GM21529 (cell line): ENCODE data around the gene FBXL4.

Experiments used
- ATAC-seq: cut with Tn5 transposase; IDR thresholded peaks from one replicate; pipeline ENCODE4 v1.9.1; 2021; ENCODE audit not compliant: unreplicated experiment

FBXL4 gene

DNA sequence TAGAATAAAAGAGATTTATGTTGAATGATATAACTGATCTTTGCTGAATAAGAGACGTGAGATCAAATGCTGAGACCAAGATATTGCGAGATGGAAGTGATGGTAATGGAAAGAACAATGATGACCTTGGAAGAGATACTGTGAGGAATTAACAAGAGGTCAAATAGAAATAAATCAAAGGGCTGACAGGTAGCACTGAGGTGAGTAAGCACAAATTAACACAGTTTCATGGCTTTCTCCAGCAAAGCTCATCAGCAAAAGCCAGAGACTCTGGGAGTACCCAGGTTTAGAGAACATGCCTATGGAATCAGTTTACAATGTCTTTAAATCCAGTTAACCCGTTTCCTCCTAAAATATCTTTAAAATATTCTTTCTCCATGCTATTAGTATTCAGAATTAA is 60.1 kb downstream of the FBXL4 start:
- no peak for ATAC-seq

GRCh38 chr6:98885330-98885729 is 62.4 kb downstream of the FBXL4 start:
- no peak for ATAC-seq

- ATAC-seq: peak; percentile 89
Observed at GRCh38 chr6:98880486-98880885, 67.3 kb downstream of the FBXL4 start.

- ATAC-seq: no peak
Observed at GRCh38 chr6:98877250-98877649, 70.5 kb downstream of the FBXL4 start.

GRCh38 chr6:98875375-98875774 is 72.4 kb downstream of the FBXL4 start:
- no peak for ATAC-seq

DNA sequence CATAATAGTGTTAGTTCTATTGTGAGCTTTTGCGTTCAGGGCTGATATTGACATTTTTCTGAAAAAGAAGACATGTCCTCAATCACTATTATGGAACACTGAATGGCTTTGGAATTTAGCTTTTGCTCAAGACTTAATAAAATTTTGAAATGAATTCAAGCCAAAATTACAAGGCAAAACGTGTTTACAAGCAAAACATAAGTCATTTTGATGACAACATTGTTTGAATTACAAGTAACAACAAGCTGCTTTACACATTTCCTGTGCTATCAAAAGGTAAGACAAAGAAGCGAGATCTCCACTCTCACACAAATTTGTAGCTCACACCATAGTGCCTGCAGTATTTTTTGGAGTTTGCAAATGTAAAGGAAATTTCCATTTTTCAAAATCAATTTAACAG is 75.9 kb downstream of the FBXL4 start:
- no peak for ATAC-seq

- no peak for ATAC-seq
Observed at GRCh38 chr6:98871057-98871456, 76.7 kb downstream of the FBXL4 start.

GRCh38 chr6:98864497-98864896 is 83.2 kb downstream of the FBXL4 start:
- no peak for ATAC-seq

GRCh38 chr6:98848539-98849242 is 99.1 kb downstream of the FBXL4 start:
- ATAC-seq: no peak

DNA sequence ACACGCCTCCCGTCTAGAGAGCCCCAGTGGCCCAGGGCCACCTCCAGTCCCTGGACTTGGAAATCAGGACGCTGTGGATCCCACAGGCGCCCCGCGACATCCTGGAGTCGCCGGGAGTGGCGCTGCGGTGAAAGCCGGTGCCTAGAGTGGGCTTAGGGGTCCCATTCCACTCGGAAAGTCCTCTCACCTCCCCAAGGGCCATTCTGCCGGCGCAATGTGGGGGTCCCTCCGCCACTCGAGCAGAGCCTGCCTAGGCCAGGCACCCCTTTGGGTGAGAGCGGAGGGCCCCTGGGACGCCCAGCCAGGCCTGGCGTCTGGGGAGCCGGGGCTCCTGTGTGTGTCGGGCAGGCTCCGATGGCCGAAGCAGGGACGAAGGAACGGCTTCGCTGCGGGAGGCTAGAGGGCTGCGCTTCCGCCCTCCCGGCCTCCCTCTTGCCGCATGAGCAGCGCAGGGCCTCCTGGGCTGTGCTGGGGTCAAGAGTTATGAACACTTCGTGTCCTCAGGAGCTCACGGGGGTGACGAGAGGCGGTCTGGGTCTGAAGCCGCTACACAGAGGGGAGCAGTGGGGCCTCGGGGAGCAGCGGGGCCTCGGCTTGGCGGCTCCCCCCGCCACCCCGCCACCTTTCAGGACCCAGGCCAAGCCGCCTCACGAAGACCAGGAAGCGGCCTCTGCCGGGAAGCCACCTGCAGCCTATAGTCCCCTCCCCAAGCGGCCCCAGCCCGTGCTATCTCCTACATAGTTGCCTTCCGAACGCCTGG is 99.8 kb downstream of the FBXL4 start:
- peak; percentile 37 for ATAC-seq

- ATAC-seq: no peak
Observed at GRCh38 chr6:98847416-98847778, 100.3 kb downstream of the FBXL4 start.

GRCh38 chr6:98846021-98846380 is 101.7 kb downstream of the FBXL4 start:
- ATAC-seq: no peak

GRCh38 chr6:98845211-98846020 is 102.3 kb downstream of the FBXL4 start:
- ATAC-seq: peak; percentile 70

- no peak for ATAC-seq
Observed at GRCh38 chr6:98844244-98845210, 103.2 kb downstream of the FBXL4 start.

DNA sequence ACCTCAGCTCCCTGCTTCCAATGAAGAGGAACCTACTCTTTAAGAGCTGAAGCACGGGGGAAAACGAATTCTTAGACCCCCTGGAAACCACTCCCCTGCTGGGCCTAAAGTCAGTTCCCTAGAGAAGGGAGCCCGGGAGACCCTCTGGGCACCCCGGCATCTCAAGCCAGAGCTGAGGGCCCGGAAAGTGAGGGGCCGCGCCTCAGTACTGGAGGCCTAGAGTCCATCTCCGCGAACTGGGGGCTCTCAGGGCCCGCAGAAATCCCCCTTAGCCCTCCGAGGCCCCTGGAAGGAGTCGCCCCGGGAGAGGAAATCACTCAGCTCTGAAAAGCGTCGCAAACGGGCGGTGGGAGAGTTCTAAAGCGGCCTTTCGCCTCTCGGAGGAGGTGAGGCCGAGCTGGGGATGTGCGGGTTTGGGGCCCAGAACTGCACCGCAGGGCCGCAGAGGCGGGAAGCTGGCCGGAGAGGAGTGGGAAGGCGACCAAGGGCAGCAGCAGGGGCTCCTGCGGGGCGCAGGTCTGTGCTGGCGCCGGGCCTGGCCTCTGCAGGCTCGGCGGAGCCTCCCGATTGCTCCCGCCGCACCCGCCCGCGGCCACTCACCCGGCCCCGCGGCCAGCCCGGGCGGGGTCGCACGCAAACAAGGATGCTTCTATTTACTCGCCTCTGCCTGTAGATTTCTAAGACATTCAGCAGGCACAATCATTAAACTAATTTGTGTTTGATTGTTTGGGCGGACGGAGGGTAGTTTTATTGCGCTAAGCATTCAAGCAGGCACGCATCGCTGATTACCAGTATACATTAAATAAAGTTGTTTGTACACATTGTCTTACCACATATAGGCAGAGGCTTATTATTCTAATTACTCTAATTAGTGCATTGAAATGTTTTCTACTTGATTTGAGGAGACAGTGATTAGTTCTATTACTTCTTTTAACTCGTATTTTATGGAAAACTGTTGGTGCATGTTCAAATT is 104.2 kb downstream of the FBXL4 start:
- ATAC-seq: no peak

GRCh38 chr6:98842342-98843180 is 105.2 kb downstream of the FBXL4 start:
- no peak for ATAC-seq

DNA sequence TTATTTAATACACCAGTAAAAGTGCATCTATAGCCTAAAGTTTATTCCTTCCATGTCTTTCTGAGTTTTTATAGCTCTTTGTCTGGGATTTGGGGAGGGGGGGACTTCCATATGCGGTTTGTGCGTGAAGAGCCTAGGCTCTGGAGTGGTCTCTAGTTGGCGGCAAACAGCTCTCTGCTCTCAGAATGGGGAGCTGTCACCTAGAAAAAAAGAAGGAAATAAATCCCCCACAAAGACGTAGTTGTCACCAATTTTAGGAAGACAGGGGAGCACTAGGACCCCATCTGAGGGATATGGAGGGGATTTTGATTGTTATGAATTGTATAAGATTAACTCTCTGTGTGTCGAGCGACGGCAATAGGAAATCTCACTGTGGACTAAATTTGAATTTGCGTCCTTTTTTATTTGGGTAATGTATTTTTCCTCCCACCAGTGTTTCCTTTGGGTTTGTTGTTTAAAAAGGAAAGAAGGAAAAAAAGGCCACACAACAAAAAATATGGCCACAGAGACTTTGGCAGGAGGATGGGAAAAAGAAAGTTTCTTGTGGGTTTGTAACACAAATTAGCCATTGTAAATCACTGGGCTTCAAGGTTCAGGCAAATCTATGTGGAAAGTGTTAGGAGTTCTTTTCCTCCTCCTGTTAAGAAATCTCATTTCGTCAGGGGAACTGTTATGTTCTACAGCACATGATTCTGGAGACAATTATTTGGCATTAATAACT is 106.0 kb downstream of the FBXL4 start:
- ATAC-seq: no peak

DNA sequence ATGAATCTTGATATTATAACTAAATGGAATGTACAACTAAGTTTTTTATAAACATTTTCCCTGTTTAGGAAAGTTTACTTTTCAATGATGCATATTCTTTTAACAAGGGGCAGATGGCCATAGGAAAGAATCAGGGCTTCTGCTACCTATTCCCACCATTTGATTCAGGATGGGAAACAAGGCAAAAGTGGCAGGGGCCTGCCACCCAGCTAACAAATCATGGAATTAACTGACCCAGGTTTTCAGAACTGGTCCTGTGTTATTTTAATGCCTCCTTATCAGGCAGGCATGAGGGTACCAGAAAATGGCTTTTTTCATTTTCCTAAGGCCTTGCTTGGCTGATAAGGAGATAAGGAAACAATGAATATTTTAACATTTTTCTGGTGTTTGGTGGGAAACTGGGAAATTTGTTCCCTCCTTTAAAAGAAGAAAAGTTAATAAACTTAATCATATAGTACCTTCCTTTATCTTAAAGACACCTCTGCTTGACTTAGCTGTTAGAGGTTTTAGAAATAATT is 106.7 kb downstream of the FBXL4 start:
- ATAC-seq: no peak
